HG03432 (cell line): ENCODE measurements around the gene CAMK1.
A peak's percentile ranks its signal among the peaks of the same experiment; 100 is the strongest.

Experiments used
- ATAC-seq: cut with Tn5 transposase; IDR thresholded peaks from one replicate; pipeline ENCODE4 v1.9.1; 2021; ENCODE audit warnings: mild to moderate bottlenecking, moderate library complexity; ENCODE audit not compliant: unreplicated experiment

Gene CAMK1

DNA sequence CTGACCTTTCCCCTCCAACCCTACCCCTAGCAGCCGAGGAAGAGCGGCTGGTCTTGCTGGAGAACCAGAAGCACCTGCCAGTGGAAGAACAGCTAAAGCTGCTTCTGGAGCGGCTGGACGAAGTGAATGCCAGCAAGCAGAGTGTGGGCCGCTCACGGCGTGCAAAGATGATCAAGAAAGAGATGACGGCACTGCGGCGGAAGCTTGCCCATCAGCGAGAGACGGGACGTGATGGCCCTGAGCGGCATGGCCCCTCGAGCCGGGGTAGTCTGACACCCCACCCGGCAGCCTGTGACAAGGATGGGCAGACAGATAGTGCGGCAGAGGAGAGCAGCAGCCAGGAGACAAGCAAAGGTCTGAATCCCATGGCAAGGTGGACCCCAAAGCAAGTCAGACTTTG lies 26.2 kb downstream of the CAMK1 start:
- ATAC-seq = no peak

DNA sequence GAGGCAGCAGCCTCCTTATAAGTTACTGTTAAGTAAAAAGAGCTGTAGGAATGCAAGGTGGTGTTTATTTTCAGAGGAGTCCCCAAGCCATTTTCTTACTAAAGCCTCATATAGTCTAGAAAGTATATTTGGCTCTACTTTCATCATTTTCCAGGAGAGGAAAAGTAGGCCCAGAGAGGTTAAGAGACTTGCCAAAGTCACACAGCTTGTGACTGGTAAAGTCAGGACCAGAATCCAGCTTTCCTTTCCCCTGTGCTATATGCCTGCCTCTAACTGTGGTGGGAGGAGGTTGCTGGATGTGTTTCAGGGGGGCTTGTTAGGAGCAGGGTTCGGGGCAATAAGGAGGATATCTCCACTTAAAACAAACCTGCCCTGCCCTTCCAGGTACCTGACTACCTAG lies 27.2 kb downstream of the CAMK1 start:
- ATAC-seq = no peak

DNA sequence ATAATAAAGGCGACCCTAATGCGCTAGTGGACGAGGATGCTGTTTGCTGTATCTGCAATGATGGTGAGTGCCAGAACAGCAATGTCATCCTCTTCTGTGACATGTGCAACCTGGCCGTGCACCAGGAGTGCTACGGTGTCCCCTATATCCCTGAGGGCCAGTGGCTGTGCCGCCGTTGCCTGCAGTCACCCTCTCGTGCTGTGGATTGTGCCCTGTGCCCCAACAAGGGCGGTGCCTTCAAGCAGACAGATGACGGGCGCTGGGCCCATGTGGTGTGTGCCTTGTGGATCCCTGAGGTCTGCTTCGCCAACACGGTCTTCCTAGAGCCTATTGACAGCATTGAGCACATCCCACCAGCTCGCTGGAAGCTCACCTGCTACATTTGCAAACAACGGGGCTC lies 30.6 kb downstream of the CAMK1 start:
- ATAC-seq = no peak

DNA sequence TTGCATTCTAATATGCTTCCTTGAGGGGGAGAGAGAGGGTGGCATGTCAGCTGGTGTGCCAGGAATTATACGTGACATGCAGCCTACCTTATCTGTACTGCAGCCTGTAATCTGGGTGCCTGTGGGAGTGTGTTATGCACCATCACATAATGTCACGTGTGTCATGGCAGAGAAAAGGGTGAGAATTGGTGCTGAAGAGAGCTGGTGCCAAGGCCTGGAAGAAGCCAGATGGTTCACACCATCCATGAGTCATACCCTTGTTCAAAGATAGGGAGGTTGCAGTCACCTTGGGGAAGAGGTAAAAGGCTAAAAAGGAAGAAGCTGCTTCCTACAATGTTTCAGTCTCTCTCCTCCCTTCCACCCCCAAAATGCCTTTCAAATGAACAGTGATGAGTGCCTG lies 32.9 kb downstream of the CAMK1 start:
- no peak for ATAC-seq

DNA sequence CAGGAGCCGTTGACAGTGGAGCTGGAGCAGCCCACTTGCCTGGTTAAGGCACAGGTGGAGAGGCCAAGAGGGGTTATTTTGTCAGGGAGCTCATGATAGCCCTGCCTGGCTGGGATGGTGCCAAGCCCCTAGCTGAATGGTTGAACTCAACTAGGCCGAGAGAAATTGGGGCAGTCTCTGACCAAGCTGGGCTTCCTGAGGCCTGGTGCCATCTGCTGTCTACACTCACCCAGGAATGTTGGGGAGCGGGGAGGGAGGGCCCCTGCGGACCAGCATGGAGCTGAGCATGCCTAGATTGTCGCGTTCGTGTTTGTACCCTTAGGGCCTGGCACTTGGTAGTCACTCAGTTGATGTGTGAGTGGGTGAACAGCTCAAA lies 37.0 kb downstream of the CAMK1 start:
- ATAC-seq = no peak

DNA sequence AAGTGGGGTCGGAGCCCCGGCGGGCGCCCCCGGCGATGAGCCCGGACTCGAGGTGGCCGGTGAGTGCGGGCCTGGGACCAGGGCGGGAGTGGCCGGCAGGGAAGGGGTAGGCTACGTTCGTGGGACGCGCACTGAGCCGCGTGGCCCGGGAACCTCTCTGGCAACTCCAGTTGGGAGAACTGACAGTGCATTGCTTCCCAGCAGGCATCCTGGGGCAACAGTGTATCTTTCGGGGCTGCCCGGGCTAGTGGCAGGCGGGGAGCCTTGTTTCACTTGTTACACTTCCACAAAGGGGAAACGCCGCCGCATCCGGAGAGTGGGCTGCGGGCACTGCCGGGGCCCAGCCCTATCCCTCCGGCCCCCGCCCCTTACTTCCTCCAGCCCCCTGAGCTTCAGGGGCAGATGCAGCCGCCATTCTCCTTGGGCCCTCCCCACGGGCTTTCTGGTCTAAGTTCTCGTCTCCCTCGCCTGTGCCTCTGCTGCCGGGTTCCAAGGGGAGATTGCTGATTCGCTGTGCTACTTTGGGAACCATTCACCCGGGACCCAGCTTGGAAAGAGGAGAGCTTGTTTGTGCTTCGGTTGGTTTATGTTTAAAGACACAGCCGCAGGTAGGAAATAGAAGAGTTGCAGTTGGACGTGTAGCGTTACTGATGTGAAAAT lies 37.5 kb downstream of the CAMK1 start:
- peak; percentile 14 for ATAC-seq

DNA sequence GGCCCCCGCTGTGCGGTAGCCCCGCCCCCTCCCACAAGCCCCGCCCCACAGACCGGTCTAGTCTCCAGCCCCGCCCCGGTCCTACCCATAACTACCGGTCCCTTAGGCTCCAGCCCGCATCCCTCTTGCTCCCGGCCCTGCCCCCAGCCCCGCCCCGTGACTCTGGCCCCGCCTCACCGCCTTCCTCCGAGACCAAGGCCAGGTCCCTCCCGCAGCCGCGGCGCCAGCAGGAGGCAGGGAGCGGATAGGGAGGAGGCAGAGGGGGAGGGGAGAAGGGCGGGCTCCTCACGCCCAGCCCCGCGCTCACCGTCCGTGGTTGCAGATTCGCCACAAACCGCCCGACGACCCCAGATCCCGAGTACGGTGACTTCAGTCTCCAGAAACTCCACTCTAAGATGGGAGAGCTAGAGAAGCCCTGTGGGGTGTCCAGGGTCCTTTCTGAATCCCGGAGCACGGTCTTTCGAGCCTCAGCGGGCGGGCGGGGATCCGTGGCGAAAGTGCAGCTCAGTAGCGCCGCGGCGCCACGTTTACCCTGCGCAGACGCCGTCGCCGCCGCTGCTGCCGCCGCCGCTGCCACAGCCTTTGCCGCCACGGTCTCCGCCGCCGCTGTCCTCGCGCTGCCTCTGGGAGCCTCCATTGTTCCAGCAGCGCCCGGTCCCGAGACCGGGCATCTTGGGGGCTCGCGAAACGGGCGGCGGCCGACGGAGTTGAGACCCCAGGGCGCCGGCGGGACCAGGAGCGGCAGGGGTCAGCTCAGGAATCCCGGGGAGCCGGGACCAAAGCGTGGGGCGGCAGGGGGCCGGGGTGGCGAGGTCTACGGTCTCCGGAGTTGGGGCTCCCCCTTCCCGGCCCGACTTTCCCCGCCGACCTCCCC lies 38.3 kb downstream of the CAMK1 start, which contains the start of gene BRPF1:
Gene BRPF1, plus strand, starts transcription at position 530 of the 874 bp plus-strand sequence. CDS start 2,406 bp downstream, outside the sequence.
- ATAC-seq = peak; percentile 95

DNA sequence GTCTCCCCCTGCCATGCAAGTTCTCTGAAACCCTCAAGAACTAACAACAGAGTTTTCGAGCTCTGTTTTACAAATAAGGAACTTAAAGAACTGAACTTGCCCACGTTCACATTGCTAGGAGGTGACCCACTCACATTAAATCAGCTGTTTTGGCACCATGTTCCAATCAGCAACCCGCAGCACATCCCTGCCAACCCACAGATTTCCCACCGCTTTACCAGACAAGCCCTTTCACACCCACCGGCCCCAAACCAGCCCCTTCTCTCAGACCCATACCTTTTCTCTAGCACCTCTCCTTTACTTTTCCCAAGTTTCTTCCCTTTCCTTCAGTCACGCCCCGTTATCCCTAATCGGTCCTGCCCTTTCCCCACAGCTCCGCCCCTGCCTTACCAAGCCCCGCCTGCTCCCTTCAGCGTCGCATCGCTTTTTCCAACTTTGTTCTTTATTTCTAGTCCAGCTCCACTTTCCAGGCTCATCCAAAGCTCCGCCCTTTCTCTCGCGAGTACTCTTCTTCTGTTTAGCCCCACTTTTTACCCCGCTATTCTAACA lies 39.0 kb downstream of the CAMK1 start:
- peak; percentile 54 for ATAC-seq

DNA sequence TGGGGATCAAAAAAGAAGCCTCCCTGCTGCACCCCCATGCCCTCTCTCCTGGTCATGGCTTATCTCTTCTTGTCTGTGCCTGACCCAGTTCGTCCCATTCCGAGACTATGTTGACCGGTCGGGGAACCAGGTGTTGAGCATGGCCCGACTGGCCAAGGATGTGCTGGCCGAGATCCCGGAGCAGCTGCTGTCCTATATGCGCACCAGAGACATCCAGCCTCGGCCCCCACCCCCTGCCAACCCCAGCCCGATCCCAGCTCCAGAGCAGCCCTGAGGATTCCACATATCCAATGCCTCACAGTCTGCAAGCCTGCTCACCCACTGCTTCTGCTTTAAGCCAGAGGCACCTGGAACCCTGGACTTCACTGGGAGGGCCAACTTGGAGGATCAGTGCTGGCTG lies 40.3 kb downstream of the CAMK1 start:
- ATAC-seq = no peak

DNA sequence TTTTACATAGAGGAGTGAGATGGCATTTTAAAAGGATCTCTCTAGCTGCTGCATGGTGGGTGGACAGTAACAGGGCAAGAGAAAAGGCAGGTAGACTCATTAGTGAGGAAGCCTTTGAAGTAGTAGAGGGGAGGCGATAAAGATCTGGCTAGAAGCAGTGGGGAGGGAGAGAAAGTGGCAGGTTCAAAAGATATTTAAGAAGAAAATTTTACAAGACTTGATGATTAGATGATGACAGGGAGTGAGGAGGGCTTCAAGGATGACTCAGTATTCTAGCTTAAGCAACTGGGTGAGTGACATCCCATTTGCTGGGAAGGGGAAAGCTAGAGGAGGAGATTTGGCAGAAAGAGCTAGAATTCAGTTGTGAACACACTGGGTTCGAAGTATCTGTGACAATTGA lies 42.0 kb downstream of the CAMK1 start:
- no peak for ATAC-seq

DNA sequence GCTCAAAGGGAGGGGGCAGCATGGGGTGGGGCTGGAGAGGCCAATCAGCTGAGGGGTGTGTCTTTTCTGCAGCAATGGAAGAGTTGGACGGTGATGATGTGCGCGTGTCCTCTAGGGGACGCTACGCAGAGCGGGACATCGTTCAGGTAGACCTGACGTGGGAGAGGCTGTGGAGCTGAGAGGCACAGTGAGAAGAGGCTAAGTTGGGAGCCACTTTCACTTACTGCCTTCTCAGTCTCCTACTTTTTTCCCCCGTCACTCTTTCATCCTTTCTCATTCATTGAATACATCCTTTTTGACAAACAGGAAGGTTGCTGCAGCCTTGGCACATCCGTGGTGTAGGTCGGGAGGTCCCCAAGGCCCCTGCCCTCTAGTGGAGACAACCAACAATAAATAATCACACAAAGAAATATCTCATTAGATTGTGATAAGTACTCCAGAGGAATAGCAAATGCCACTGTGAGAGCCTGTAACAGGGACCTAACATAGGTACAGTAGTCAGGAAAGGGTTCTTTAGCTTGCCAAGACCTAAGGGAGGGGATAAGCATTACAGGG lies 42.6 kb downstream of the CAMK1 start:
- no peak for ATAC-seq

DNA sequence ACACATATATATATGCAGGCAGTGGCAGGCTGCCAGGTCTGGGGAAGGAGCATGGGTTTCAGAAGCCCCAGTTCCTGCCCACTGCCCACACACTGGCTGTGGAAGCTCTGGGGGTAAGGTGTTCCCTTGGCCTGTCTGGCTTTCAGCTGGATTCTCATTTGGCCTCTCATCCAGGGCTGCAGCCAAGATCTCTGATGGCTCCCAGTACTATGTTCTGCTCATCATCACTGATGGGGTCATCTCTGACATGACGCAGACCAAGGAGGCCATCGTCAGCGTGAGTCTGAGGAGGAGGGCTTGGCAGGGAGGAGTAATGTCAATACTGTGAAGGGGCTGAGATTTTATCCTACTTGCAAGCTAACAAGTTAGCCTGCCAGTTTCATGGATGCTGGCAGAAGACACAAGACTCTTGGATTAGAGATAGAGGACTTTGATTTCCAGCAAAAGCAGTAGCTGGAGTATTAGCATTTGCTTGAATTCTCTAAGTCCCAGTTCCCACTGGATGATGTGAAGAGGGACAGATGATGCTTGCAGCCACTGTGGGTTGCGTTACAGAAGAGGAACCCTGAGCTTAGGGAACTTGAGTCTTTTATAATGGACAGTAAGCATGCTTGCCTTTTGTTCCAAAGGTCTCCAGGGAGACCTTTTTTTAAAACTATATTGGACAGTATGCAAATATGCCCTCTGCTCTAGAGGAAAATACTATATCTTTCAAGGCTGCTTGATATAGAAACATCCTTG lies 43.8 kb downstream of the CAMK1 start:
- ATAC-seq = no peak

DNA sequence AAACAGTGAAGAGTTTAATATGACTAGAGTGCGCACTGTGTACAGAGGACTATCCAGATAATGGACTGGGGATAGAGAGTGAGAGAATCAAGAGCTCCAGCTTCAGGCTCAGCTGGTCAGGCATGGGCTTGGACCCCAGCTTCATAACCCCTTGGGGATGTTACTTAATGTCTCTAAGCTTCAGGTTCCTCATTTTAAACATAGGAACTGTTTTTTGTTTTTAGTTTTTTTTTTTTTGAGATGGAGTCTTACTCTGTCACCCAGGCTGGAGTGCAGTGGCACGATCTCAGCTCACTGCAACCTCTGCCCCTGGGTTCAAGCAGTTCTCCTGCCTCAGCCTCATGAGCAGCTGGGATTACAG lies 48.1 kb downstream of the CAMK1 start:
- ATAC-seq = no peak

DNA sequence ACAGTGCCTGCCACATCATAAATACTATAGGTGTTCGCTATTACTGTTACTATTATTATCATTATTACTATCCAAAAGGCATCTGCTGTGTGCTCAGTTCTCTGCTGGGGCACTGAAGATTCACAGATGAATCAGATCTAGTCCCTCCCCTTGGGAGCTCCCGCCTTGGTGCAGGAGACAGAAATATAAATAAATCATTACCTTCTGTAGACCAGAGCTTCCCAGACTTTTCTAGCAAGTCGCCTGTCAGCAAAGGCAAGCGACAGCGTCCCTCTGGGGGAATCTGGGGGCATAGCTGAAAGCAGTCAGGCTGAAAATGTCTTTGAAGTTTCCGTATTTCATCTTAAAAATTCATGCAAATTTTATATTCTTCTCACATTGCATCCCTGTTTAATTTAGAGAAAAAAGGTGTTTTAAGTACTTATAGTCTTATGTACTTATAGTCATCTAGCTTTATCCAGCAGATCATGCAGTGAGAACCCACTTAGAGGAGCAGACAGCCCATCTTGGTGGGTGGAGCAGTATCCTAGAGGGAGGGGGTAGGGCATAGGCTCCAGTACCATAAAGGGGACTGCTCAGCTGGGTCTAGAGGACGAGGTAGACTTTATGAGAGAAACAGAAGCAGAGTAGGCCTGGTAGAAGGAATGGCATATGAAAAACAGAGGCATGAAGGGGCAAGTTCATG lies 48.6 kb downstream of the CAMK1 start:
- ATAC-seq = no peak

DNA sequence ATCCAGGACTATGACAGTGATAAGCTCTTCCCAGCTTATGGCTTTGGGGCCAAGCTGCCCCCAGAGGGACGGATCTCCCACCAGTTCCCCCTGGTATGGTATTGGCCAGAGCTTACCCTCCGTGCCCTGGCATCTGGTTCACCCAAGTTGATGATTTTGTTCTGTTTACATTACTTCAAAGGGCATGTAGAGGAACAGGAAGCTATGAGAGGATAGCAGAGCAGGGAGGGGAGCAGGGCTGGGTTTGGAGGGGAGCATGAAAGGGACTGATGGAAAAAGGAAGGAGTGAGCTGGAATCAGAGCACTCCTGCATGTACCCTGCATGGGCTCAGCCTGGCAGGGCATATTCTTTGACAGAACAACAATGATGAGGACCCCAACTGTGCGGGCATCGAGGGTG lies 51.6 kb downstream of the CAMK1 start:
- no peak for ATAC-seq

DNA sequence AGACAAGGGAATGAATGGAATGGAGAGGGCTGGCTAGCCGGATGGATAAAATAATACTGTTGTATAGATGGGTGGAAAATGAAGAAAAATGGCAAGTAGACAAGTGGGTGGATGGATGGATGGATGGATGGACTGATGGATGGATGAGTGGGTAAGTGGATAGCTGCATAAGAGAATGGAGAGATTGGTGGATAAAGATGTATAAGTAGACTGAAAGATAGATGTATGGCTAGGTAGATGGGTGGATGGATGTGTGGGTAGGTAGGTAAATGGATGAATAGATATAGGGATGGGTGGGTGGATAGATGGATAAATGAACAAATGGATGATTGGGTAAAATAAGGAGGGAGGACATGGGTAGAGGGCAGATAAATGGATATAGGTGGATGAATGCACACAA lies 52.2 kb downstream of the CAMK1 start:
- no peak for ATAC-seq

DNA sequence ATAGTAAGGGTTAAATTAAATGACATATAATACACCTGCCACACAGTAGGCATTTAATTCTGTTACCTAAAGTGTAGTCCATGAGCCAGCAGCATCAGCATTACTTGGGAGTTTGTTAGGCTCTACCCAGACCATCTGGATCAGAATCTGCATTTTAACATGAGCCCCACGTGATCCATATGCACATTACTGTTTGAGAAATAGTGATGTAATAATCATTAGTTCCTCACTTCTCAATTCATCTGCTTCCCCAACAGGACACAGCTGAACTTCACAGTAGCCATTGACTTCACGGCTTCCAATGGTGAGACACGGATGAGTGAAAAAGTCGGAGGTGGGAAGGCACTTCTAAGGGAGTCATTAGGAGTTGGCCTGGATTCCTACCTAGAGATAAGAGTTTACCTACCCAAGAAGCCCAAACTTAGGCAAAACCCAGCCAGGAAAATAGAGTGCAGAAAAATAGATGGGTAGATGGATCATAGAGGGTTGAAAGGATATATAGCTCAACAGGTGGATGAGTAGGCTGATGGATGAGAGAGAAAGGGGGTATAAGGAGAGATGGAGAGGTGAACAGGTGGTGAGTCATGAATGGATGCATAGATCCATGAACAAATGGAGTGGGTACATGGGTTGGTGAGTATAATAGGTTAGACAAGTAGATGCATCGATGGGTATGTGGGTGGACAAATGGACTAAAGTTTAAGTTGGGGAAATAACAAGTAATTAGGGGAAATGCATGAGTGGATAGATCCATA lies 52.8 kb downstream of the CAMK1 start:
- ATAC-seq = no peak

DNA sequence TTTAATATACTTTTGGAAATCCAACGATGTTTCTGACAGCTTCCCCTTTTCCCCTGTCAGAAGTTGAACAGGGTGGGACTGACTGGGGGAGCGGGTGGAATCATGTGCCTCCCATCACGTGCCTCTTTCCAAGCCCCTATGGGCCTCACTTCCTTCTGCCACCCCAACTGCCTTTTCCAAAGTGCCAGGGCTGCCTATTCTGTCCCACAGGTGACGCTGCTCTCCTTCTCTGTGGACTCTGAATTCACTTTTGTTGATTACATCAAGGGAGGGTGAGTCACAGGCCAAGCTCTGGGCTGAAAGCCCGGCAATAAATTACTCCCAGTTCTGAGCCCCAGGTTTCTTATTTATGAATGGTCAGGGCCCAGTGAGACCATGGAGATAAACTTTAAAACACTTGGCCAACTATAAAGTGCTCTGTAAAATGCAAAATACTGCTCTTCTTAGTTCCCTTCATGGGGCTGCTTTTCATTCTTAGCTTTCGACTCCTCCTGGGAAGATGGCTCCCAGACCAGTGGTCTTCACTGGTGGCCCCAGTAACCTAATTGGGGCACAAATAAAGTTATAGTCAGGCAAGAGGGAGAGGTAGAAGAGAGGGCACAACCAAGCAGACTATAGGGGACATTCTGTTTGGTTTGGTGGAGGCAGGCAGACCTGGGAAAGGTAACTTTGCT lies 53.8 kb downstream of the CAMK1 start:
- ATAC-seq = no peak

DNA sequence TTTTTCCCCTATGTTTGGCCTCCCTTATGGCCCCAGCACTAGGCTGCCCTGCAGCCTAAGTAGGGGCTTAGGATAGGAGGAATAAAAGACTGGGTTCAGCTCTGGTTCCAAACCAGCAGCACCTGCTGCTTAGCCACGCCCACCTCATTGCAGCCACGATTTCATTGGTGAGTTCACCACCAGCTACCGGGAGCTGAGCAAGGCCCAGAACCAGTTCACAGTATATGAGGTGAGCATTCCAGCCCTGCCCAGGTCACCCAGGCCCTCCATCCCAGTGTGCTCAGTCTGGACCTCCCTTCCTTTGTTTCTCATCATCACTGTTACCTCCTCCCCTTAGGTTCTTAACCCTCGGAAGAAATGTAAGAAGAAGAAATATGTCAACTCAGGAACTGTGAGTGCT lies 54.6 kb downstream of the CAMK1 start:
- ATAC-seq = no peak
